Measurements from ENCODE around the gene TBK1. TPM values are rescaled to one million over a fixed set of nuclear protein-coding genes. Genes with fewer than 3 reads are reported as not detected.
"Not testable (repeated sequence)": the region's sequence is repeated elsewhere in the genome, so short reads cannot be mapped to it uniquely, and the experiment has no call there.

The TBK1 gene
- total RNA-seq, 1 experiment from 2014 or later, result 23.6 TPM

GRCh38 chr12:64538121-64538520 lies 86.2 kb downstream of the TBK1 start:
- H3K18ac ChIP-seq (ENCODE audit: insufficient read length, low read depth, low read length), result no peak overlapping the region
- H3K27ac Mint-ChIP-seq, result no peak overlapping the region
- no peak overlapping the region for H2AFZ ChIP-seq (ENCODE audit: low read length)
- H2BK12ac ChIP-seq (ENCODE audit: insufficient read length, low read depth, low read length), result no peak overlapping the region
- H3K56ac ChIP-seq (ENCODE audit: insufficient read length, low read depth, low read length), result no peak overlapping the region
- no peaks in the 10 kb centered on the region for H3K9me3 ChIP-seq (ENCODE audit: control insufficient read depth, low read depth, low read length)
- H2BK5ac ChIP-seq (ENCODE audit: insufficient read length, low read length), result no peak overlapping the region
- no peaks in the 10 kb centered on the region for H3K79me2 ChIP-seq (ENCODE audit: insufficient read depth, low read length)
- H4K8ac ChIP-seq (replicated peaks; ENCODE audit: insufficient read length, low read depth, low read length), result no peak overlapping the region
- H3K23me2 ChIP-seq (ENCODE audit: insufficient read length, low read depth, low read length, poor library complexity, severe bottlenecking), result no peaks in the 10 kb centered on the region
- no peaks in the 10 kb centered on the region for H3K36me3 Mint-ChIP-seq (ENCODE audit: insufficient read depth in 1 of 3, low read depth in 3 of 3)
- no peak overlapping the region for H2BK120ac ChIP-seq (ENCODE audit: low read depth, low read length, poor library complexity, severe bottlenecking)
- no peaks in the 10 kb centered on the region for H3K79me1 ChIP-seq (ENCODE audit: insufficient read depth, low read depth, low read length, poor library complexity, severe bottlenecking)
- DNase-seq, result no peak
- no peaks in the 10 kb centered on the region; the same call in 1 of the 2 replicates for H3K27me3 Mint-ChIP-seq (ENCODE audit: low read depth)
- no peak overlapping the region for H3K4me2 ChIP-seq (ENCODE audit: insufficient read depth, insufficient read length, low read length)
- H2BK15ac ChIP-seq (ENCODE audit: low read depth, low read length), result no peak overlapping the region
- no peaks in the 10 kb centered on the region for H3K9me3 Mint-ChIP-seq
- no peak overlapping the region for H3K4me3 Mint-ChIP-seq
- no peak overlapping the region for H4K91ac ChIP-seq (ENCODE audit: insufficient read length, low read depth, low read length)
- no CpG with 5 or more reads among the region's 4 CpGs for WGBS (ENCODE audit: extremely low coverage, insufficient read length, low lambda C conversion rate)
- H4K5ac ChIP-seq (ENCODE audit: insufficient read length, low read depth, low read length), result no peak overlapping the region
- H3T11ph ChIP-seq (ENCODE audit: low read length), result no peak overlapping the region
- no peak overlapping the region for H3K9ac ChIP-seq (ENCODE audit: extremely low read depth, insufficient read length, low read length)
- H3K4me1 ChIP-seq (ENCODE audit: insufficient read depth, low read length), result no peaks in the 10 kb centered on the region
- no peak overlapping the region for H2BK20ac ChIP-seq (ENCODE audit: low read depth, low read length, poor library complexity, severe bottlenecking)
- no peak for TF ChIP-seq CTCF (conservative IDR thresholded peaks at IDR 0.05)
- no peaks in the 10 kb centered on the region for H3K27me3 ChIP-seq (ENCODE audit: insufficient read depth, low read length)
- no peak overlapping the region for H3K27ac ChIP-seq (ENCODE audit: insufficient read length, low read depth, low read length)
- no peaks in the 10 kb centered on the region for H3K4me1 Mint-ChIP-seq
- no peak overlapping the region for H3K4ac ChIP-seq (ENCODE audit: low read depth, low read length)
- H3K23ac ChIP-seq (ENCODE audit: insufficient read length, low read depth, low read length), result no peak overlapping the region
- no peak overlapping the region for H2AK5ac ChIP-seq (ENCODE audit: insufficient read length, low read length)
- no peaks in the 10 kb centered on the region for H4K20me1 ChIP-seq (ENCODE audit: control insufficient read depth, insufficient read depth, insufficient read length)
- H3K14ac ChIP-seq (ENCODE audit: insufficient read depth, low read length), result no peak overlapping the region

GRCh38 chr12:64542409-64543047 lies 90.6 kb downstream of the TBK1 start:
- not testable (repeated sequence) for H3K27ac Mint-ChIP-seq; H3K4me2 ChIP-seq (ENCODE audit: insufficient read depth, insufficient read length, low read length); H3K4me1 Mint-ChIP-seq; H3K4me1 ChIP-seq (ENCODE audit: insufficient read depth, low read length); H2BK15ac ChIP-seq (ENCODE audit: low read depth, low read length); H2BK20ac ChIP-seq (ENCODE audit: low read depth, low read length, poor library complexity, severe bottlenecking); H4K91ac ChIP-seq (ENCODE audit: insufficient read length, low read depth, low read length); H4K5ac ChIP-seq (ENCODE audit: insufficient read length, low read depth, low read length); H3K9ac ChIP-seq (ENCODE audit: extremely low read depth, insufficient read length, low read length); H4K8ac ChIP-seq (replicated peaks; ENCODE audit: insufficient read length, low read depth, low read length); H3K23me2 ChIP-seq (ENCODE audit: insufficient read length, low read depth, low read length, poor library complexity, severe bottlenecking); H3K9me3 ChIP-seq (ENCODE audit: control insufficient read depth, low read depth, low read length); H4K20me1 ChIP-seq (ENCODE audit: control insufficient read depth, insufficient read depth, insufficient read length); H3K27me3 Mint-ChIP-seq (ENCODE audit: low read depth); H2AFZ ChIP-seq (ENCODE audit: low read length); H2BK12ac ChIP-seq (ENCODE audit: insufficient read length, low read depth, low read length); H3K79me1 ChIP-seq (ENCODE audit: insufficient read depth, low read depth, low read length, poor library complexity, severe bottlenecking); DNase-seq; H2BK120ac ChIP-seq (ENCODE audit: low read depth, low read length, poor library complexity, severe bottlenecking); H3K23ac ChIP-seq (ENCODE audit: insufficient read length, low read depth, low read length); H2AK5ac ChIP-seq (ENCODE audit: insufficient read length, low read length); H3T11ph ChIP-seq (ENCODE audit: low read length); H3K4me3 Mint-ChIP-seq; H2BK5ac ChIP-seq (ENCODE audit: insufficient read length, low read length); H3K18ac ChIP-seq (ENCODE audit: insufficient read length, low read depth, low read length); H3K4ac ChIP-seq (ENCODE audit: low read depth, low read length); H3K27me3 ChIP-seq (ENCODE audit: insufficient read depth, low read length); H3K56ac ChIP-seq (ENCODE audit: insufficient read length, low read depth, low read length); H3K9me3 Mint-ChIP-seq; H3K27ac ChIP-seq (ENCODE audit: insufficient read length, low read depth, low read length); H3K36me3 Mint-ChIP-seq (ENCODE audit: insufficient read depth in 1 of 3, low read depth in 3 of 3); H3K14ac ChIP-seq (ENCODE audit: insufficient read depth, low read length); H3K79me2 ChIP-seq (ENCODE audit: insufficient read depth, low read length)
- WGBS (ENCODE audit: extremely low coverage, insufficient read length, low lambda C conversion rate), result no CpG with 5 or more reads among the region's 24 CpGs
